Endothelial cell of umbilical vein (primary cell): ENCODE data around the gene IPO11. TPM values are rescaled to one million over a fixed set of nuclear protein-coding genes. Genes with fewer than 3 reads are reported as not detected.

Experiments used
- BruUV-seq: library from RNA; stranded (reverse); fragments of 400-500 nt; replicated peaks from 2 replicates; lab custom pipeline; 2021; lab: Mats Ljungman, UMichigan
- CTCF ChIA-PET: fragments of 300-600, 350-600 bp; sonication (Branson Sonifier 250); formaldehyde crosslinking; loops from one replicate; lab custom pipeline; 2021; ENCODE audit warnings: antibody characterized with exemption, inconsistent platforms; lab: Charles Lee
- POLR2A ChIA-PET: fragments of 300-600, 350-600 bp; sonication (Branson Sonifier 250); formaldehyde crosslinking; loops from one replicate; lab custom pipeline; 2021; ENCODE audit warnings: antibody characterized with exemption, inconsistent platforms; lab: Charles Lee
- DNase-seq: peaks from one replicate; pipeline ENCODE4 v3.0.0-alpha.2; 2011; ENCODE audit warnings: low read depth, low spot score
- FAIRE-seq: peaks from 2 replicates; lab custom pipeline; 2011; peaks lifted over from hg19 to GRCh38; lab: Jason Lieb, UNC
- H2AFZ ChIP-seq: 2 replicates; pipeline ENCODE4 v1.6.0; 2012; ENCODE audit warnings: low read depth, low read length, control low read depth, inconsistent platforms
- H3K27ac ChIP-seq: 2 replicates; pipeline ENCODE4 v1.5.1; 2011; ENCODE audit warnings: low read depth, mild to moderate bottlenecking, control low read depth, low read length, moderate library complexity; ENCODE audit not compliant: insufficient read depth
- H3K27me3 ChIP-seq, 2 experiments: 2 replicates each; pipeline versions ENCODE4 v1.6.0 to v1.6.1; 2011; ENCODE audit warnings: low read length in 2 of 2, mixed read lengths in 1 of 2; ENCODE audit not compliant: control insufficient read depth in 2 of 2, insufficient read depth in 2 of 2
- H3K36me3 ChIP-seq, 2 experiments: 2 replicates in 1 of 2; 3 replicates in 1 of 2; pipeline ENCODE4 v1.5.1; 2011; ENCODE audit warnings: low read length in 2 of 2, mild to moderate bottlenecking in 1 of 2, moderate library complexity in 1 of 2; ENCODE audit not compliant: control insufficient read depth in 2 of 2, insufficient read depth in 2 of 2; ENCODE audit errors: extremely low read depth in 1 of 2
- H3K4me1 ChIP-seq: 3 replicates; pipeline ENCODE4 v1.5.1; 2011; ENCODE audit warnings: mild to moderate bottlenecking, low read length; ENCODE audit not compliant: control insufficient read depth, insufficient read depth; ENCODE audit errors: extremely low read depth
- H3K4me2 ChIP-seq: 2 replicates; pipeline ENCODE4 v1.6.1; 2011; ENCODE audit warnings: low read length, control low read depth, mixed read lengths; ENCODE audit not compliant: insufficient read depth
- H3K4me3 ChIP-seq, 3 experiments: fragments of 200-600 bp in 1 of 3; sonication (generic), shearing (Covaris generic) in 1 of 3; replicated peaks in 1 of 3; 2 replicates each; pipeline ENCODE4 v1.5.1; 2011 to 2016; ENCODE audit warnings: control low read depth in 3 of 3, low read length in 3 of 3, mild to moderate bottlenecking in 2 of 3, inconsistent platforms in 1 of 3, low read depth in 1 of 3, moderate library complexity in 1 of 3; ENCODE audit not compliant: insufficient read depth in 1 of 3
- H3K79me2 ChIP-seq: 2 replicates; pipeline ENCODE4 v1.6.0; 2012; ENCODE audit warnings: low read length, inconsistent platforms; ENCODE audit not compliant: control insufficient read depth, insufficient read depth
- H3K9ac ChIP-seq: replicated peaks from 2 replicates; pipeline ENCODE3; 2011; ENCODE audit warnings: low read length, control low read depth; ENCODE audit not compliant: insufficient read depth; ENCODE audit errors: extremely low read depth
- H3K9me1 ChIP-seq: replicated peaks from 3 replicates; pipeline ENCODE4 v1.6.0; 2011; ENCODE audit warnings: mild to moderate bottlenecking, low read length; ENCODE audit not compliant: control insufficient read depth, insufficient read depth; ENCODE audit errors: extremely low read depth
- H3K9me3 ChIP-seq: replicated peaks from 2 replicates; pipeline ENCODE4 v1.5.1; 2012; ENCODE audit warnings: low read length, inconsistent platforms; ENCODE audit not compliant: control insufficient read depth, insufficient read depth
- H4K20me1 ChIP-seq: replicated peaks from 2 replicates; pipeline ENCODE3; 2011; ENCODE audit warnings: mild to moderate bottlenecking, low read length; ENCODE audit not compliant: control insufficient read depth, insufficient read depth; ENCODE audit errors: extremely low read depth
- CTCF ChIP-seq, 2 donors: IDR thresholded peaks; 1 replicate in 1 of 2; 2 replicates in 1 of 2; pipeline ENCODE4 v1.5.1; 2011; ENCODE audit warnings: low read length in 2 of 2, mild to moderate bottlenecking in 2 of 2, moderate library complexity in 2 of 2, control low read depth in 1 of 2, inconsistent platforms in 1 of 2, low read depth in 1 of 2; ENCODE audit not compliant: insufficient read depth in 1 of 2; ENCODE audit errors: extremely low read depth in 1 of 2
- EZH2 ChIP-seq: IDR thresholded peaks from 2 replicates; pipeline ENCODE4 v1.6.1; 2012; ENCODE audit warnings: borderline replicate concordance, low read depth, mild to moderate bottlenecking, moderate library complexity, low read length, inconsistent platforms; ENCODE audit not compliant: severe bottlenecking
- FOS ChIP-seq: IDR thresholded peaks from 2 replicates; pipeline ENCODE4 v1.6.1; 2011; ENCODE audit warnings: mild to moderate bottlenecking, low read length, moderate library complexity, borderline replicate concordance; ENCODE audit not compliant: insufficient read depth
- GATA2 ChIP-seq: IDR thresholded peaks from 2 replicates; pipeline ENCODE4 v1.7.0; 2011; ENCODE audit warnings: low read depth, mild to moderate bottlenecking, moderate library complexity, mixed read lengths, low read length; ENCODE audit not compliant: insufficient read length, insufficient read depth
- JUN ChIP-seq: IDR thresholded peaks from 2 replicates; pipeline ENCODE4 v1.6.1; 2011; ENCODE audit warnings: borderline replicate concordance, low read depth; ENCODE audit not compliant: insufficient read length, insufficient read depth
- MAX ChIP-seq: IDR thresholded peaks from 2 replicates; pipeline ENCODE4 v1.6.1; 2011; ENCODE audit not compliant: insufficient read depth, insufficient read length
- MYC ChIP-seq: IDR thresholded peaks from one replicate; pipeline ENCODE4 v1.6.1; 2011; ENCODE audit warnings: mild to moderate bottlenecking, low read depth, low read length
- POLR2A ChIP-seq: IDR thresholded peaks from 2 replicates; pipeline ENCODE4 v1.6.1; 2012; ENCODE audit warnings: low read depth, mild to moderate bottlenecking, control low read depth, low read length
- POLR2AphosphoS5 ChIP-seq: IDR thresholded peaks from 2 replicates; pipeline ENCODE4 v1.6.1; 2012; ENCODE audit warnings: low read depth, mild to moderate bottlenecking, control low read depth, low read length, moderate library complexity; ENCODE audit not compliant: insufficient read depth
- dilution Hi-C: fragments of 300-500 bp; cut with MboI; formaldehyde crosslinking; loops from one replicate; pipeline ENCODE4 v1.15.0; 2019; ENCODE audit warnings: low sequenced_read_pairs; ENCODE audit not compliant: extremely low pct_ligation_motif_present
- intact Hi-C: fragments of 100-400 bp; cut with micrococcal nuclease; formaldehyde crosslinking; loops from one replicate; pipeline ENCODE4 v1.10.0; 2022
- polyA plus RNA-seq, 4 experiments: library from polyadenylated mRNA; depleted of rRNA in 3 of 4; stranded (reverse) in 3 of 4; unstranded in 1 of 4; fragments of >200 nt; gene quantifications; 2 replicates each; pipeline versions ENCODE4 v1.2.1 to v1.2.3, GENCODE V29; 2011 to 2012; ENCODE audit warnings: missing spikeins in 1 of 4
- total RNA-seq: library from RNA; stranded (reverse); gene quantifications from 2 replicates; pipeline ENCODE4 v1.2.3, GENCODE V29; 2021

Gene IPO11
- total and polyA plus RNA-seq, 2 donors (not counting 3 experiments of a cell fraction or from before 2014, with no cell fraction given): 38.5 to 80.9 TPM

- no TSS peak for BruUV-seq
- POLR2A ChIA-PET: no interaction called here
- Histone ChIP-seq H3K27me3 (no peaks in the 10 kb centered on the region), H4K20me1 (no peaks in the 10 kb centered on the region), H3K4me2 (no peak overlapping the region), H2AFZ (no peak overlapping the region), H3K79me2 (no peaks in the 10 kb centered on the region), H3K9ac (no peak overlapping the region), H3K27ac (no peak overlapping the region), H3K4me3 (no peak overlapping the region), H3K9me3 (no peaks in the 10 kb centered on the region), H3K36me3 (peaks cover 4 to 7% of the 10 kb centered on the region in 2 experiments), H3K9me1 (no peaks in the 10 kb centered on the region), H3K4me1 (no peaks in the 10 kb centered on the region)
- CTCF ChIA-PET: interaction anchor here (1.3 to 3.7 kb wide), 2 partner anchors 167 to 184 kb away, joined by 4 to 21 read pairs; no protein-coding TSS in a partner anchor
- no peak for DNase-seq
- FAIRE-seq: no peak
- no peak for TF ChIP-seq JUN
- no peak for TF ChIP-seq MAX
- no peak for TF ChIP-seq EZH2
- TF ChIP-seq POLR2AphosphoS5: no peak
- no peak for TF ChIP-seq POLR2A
- no peak for TF ChIP-seq FOS
- no peak for TF ChIP-seq GATA2
- no peak for TF ChIP-seq CTCF (IDR thresholded peaks at IDR 0.05; ENCODE audit: extremely low read depth in 1 of 2, insufficient read depth in 1 of 2, low read depth in 1 of 2, low read length in 2 of 2)
- TF ChIP-seq MYC: no peak
- intact Hi-C loops (loop anchor here (5.0 kb wide), 1 partner anchor 165 kb away; no protein-coding TSS in a partner anchor), dilution Hi-C loops (no loop called here)
Observed at GRCh38 chr5:62627121-62627520, 214.6 kb downstream of the IPO11 start.
